Thyroid gland (tissue), 4 donors: ENCODE results near the gene PAXX. TPM values are rescaled to one million over a fixed set of nuclear protein-coding genes. Genes with fewer than 3 reads are reported as not detected.

Source experiments
- DNase-seq, 2 donors: peaks; one replicate each; pipeline ENCODE4 v3.0.0-alpha.2; 2019
- H3K27ac ChIP-seq, 3 donors: fragments of 200-600 bp; sonication (generic); 1 replicate in 2 of 3; 2 replicates in 1 of 3; pipeline ENCODE4 v1.5.1; 2016 to 2019; ENCODE audit warnings: mild to moderate bottlenecking in 1 of 3, moderate library complexity in 1 of 3
- H3K27me3 ChIP-seq: fragments of 200-600 bp; sonication (generic); one replicate; pipeline ENCODE4 v1.5.1; 2019
- H3K36me3 ChIP-seq, 2 donors: fragments of 200-600 bp; sonication (generic); one replicate each; pipeline ENCODE4 v1.5.1; 2016 to 2019
- H3K4me1 ChIP-seq, 2 donors: fragments of 200-600 bp; sonication (generic); one replicate each; pipeline ENCODE4 v1.5.1; 2017 to 2019
- H3K4me3 ChIP-seq, 3 donors: fragments of 200-600 bp; sonication (generic); replicated peaks in 1 of 3; 1 replicate in 2 of 3; 2 replicates in 1 of 3; pipeline ENCODE4 v1.5.1; 2016; ENCODE audit warnings: mild to moderate bottlenecking in 1 of 3
- H3K9me3 ChIP-seq: fragments of 200-600 bp; sonication (generic); one replicate; pipeline ENCODE4 v1.5.1; 2017
- POLR2A ChIP-seq, 2 donors: fragments of 450-650 bp; IDR thresholded peaks; one replicate each; pipeline ENCODE4 v1.6.1; 2017; ENCODE audit warnings: antibody characterized with exemption in 2 of 2, mild to moderate bottlenecking in 2 of 2, moderate library complexity in 1 of 2
- WGBS, 2 donors: methylation state at CpG; one replicate each; pipeline ENCODE4 v1.1.5; 2017; 5-methylcytosine and 5-hydroxymethylcytosine counted together
- intact Hi-C: fragments of 100-400 bp; cut with DNase I; formaldehyde crosslinking; loops from one replicate; pipeline ENCODE4 v1.15.1; 2023
- total RNA-seq, 4 donors: library from RNA; depleted of rRNA; stranded (reverse); fragments of >200 nt; gene quantifications; one replicate each; pipeline ENCODE4 v1.2.3, GENCODE V29; 2016
- TF ChIP-seq, protein P1 (sequence below), 6 experiments: fragments of 200-600 bp in 3 of 6; fragments of 450-650 bp in 3 of 6; sonication (generic) in 3 of 6; IDR thresholded peaks; one replicate each; pipeline ENCODE4 v1.5.1; 2016 to 2019; ENCODE audit warnings: antibody characterized with exemption in 6 of 6, mild to moderate bottlenecking in 2 of 6, inconsistent platforms in 1 of 6, moderate library complexity in 1 of 6

Gene PAXX
- total RNA-seq, 4 donors from 2014 or later = 29.8 to 109 (median 50.7) TPM

DNA sequence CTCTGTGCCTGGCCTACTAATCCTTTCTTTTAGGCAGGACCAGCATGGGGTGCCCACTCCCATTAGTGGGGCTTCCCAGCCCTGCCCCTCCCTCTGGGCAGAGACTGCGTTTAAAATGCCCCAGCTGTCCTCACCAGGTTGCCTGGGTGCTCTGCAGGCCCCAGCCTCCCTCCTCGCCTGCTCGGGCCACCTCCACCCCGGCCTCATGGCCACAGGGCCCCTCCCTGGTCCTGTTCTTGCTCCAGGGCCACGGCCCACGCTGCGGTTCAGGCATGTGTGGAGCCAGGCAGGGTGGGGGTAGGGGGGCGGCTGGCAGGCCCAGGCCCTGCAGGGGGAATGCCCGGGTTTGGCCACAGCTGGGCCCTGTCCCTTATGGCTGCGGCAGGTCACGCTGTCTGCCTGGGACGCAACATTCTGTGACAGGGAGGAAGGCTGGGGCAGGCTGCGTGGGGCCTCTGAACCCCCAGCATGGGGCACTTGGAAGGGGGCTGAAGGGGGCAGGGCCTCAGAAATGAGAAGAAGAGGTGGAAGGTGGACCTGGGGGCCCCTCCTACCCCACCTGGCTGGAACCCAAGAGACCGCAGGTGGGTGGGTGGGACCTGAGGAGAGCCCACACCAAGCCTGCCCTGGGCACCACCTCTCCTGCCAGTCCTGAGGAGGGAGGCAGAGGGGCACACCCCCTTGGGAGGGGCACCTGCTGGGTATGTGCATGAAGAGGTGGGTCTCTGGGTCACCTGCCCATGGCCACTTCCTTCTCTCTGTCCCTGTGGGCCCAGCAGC, 40.5 kb upstream of the PAXX start, which contains the start of gene LCN12:
TSS of gene LCN12 (plus strand) at position 733 of the 780 bp plus-strand sequence. CDS start 55 bp downstream, outside the sequence.
- 34 to 44% methylated on average over 5 to 14 of the region's 14 CpGs for WGBS, 2 donors
- Histone ChIP-seq H3K27ac (peak within 1 kb of the TSS; percentile 78 to 96 (median 95)), H3K9me3 (no peaks in the 10 kb centered on the region), H3K27me3 (no peaks in the 10 kb centered on the region), H3K36me3 (no peaks in the 10 kb centered on the region), H3K4me1 (peaks cover 52 to 66% of the 10 kb centered on the region in 2 donors), H3K4me3 (peak within 1 kb of the TSS in 1 of 3 donors; percentile 23)
- peak; percentile 89 to 94 for DNase-seq
- intact Hi-C loops = loop anchor here (5.0 kb wide), 1 partner anchor 46 kb away; the partner anchor contains the start of gene CLIC3
- peak in 1 of 2 donors; percentile 76 for TF ChIP-seq POLR2A (IDR thresholded peaks at IDR 0.05)
- TF ChIP-seq, protein P1, sequence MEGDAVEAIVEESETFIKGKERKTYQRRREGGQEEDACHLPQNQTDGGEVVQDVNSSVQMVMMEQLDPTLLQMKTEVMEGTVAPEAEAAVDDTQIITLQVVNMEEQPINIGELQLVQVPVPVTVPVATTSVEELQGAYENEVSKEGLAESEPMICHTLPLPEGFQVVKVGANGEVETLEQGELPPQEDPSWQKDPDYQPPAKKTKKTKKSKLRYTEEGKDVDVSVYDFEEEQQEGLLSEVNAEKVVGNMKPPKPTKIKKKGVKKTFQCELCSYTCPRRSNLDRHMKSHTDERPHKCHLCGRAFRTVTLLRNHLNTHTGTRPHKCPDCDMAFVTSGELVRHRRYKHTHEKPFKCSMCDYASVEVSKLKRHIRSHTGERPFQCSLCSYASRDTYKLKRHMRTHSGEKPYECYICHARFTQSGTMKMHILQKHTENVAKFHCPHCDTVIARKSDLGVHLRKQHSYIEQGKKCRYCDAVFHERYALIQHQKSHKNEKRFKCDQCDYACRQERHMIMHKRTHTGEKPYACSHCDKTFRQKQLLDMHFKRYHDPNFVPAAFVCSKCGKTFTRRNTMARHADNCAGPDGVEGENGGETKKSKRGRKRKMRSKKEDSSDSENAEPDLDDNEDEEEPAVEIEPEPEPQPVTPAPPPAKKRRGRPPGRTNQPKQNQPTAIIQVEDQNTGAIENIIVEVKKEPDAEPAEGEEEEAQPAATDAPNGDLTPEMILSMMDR (IDR thresholded peaks at IDR 0.05) = no peak

DNA sequence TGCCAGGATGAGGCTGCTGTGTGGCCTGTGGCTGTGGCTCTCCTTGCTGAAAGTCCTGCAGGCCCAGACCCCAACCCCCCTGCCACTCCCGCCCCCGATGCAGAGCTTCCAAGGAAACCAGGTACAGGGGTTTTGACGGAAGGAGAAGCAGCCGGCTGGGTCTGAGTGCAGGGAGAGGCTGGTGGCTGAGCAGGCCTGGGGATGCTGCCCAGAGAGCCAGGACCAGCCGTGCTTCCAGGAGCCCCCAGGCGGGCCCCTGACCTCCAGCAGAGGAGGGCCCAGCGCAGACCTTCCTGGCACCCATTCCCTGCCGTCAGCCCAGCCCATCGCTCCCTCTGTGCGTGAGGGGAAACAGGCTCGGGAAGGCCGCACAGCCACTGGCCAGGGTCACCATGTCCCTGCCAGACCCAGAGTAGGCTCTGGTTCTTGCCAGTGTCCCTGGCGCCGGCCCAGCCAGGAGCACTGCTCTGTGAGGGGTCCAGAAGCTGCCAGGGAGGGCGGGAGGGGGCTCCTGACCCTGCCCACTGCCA, 39.8 kb upstream of the PAXX start:
- intact Hi-C loops = loop anchor here (5.0 kb wide), 1 partner anchor 45 kb away; the partner anchor contains the start of gene CLIC3
- WGBS, 2 donors = 51% methylated on average over 6 of the region's 15 CpGs; no CpG with 5 or more reads in 1 of the 2 donors
- Histone ChIP-seq H3K36me3 (no peaks in the 10 kb centered on the region), H3K27me3 (no peaks in the 10 kb centered on the region), H3K4me3 (peak overlapping the region in 1 of 3 donors; percentile 23), H3K9me3 (no peaks in the 10 kb centered on the region), H3K4me1 (peaks cover 45 to 60% of the 10 kb centered on the region in 2 donors), H3K27ac (peak overlapping the region; percentile 78 to 96 (median 95))
- peak in 1 of 2 donors; percentile 77 for DNase-seq
- no peak for TF ChIP-seq POLR2A (IDR thresholded peaks at IDR 0.05)
- TF ChIP-seq, protein P1 (IDR thresholded peaks at IDR 0.05) = no peak

DNA sequence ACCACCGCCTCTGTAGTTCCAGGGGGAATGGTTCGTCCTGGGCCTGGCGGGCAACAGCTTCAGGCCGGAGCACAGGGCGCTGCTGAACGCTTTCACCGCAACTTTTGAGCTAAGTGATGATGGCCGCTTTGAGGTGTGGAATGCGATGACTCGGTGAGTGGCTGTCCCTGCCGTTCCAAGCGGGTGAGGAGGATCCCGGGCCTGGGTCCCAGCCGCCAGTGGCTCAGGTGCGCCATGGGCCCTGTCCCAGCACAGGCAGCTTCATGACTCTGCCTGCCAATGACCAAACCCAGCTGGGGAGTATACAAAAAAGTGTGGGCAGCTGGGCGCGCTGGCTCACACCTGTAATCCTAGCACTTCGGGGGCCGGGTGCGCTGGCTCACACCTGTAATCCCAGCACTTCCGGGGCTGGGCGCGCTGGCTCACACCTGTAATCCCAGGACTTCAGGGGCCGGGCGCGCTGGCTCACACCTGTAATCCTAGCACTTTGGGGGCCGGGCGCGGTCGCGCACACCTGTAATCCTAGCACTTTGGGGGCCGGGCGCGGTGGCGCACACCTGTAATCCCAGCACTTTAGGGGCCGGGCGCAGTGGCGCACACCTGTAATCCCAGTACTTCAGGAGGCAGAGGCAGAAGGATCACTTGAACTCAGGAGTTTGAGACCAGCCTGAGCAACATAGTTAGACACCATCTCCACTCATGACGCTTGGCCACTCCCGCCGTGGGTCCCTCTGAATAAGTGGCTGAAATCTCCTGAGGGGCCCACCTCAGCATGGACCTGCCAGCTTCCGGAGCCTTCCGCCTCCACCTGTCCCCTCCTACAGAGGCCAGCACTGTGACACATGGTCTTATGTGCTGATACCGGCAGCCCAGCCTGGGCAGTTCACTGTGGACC, 39.1 kb upstream of the PAXX start:
- TF ChIP-seq, protein P1 (IDR thresholded peaks at IDR 0.05) = no peak
- TF ChIP-seq POLR2A (IDR thresholded peaks at IDR 0.05) = no peak
- Histone ChIP-seq H3K36me3 (no peaks in the 10 kb centered on the region), H3K4me3 (peak overlapping the region in 1 of 3 donors; percentile 23), H3K4me1 (peaks cover 38 to 52% of the 10 kb centered on the region in 2 donors), H3K9me3 (no peaks in the 10 kb centered on the region), H3K27ac (peak overlapping the region; percentile 78 to 96 (median 95)), H3K27me3 (no peaks in the 10 kb centered on the region)
- intact Hi-C loops = loop anchor here (5.0 kb wide), 1 partner anchor 44 kb away; the partner anchor contains the start of gene CLIC3
- peak; percentile 56 to 58 for DNase-seq
- WGBS, 2 donors = 65 to 83% methylated on average over 17 to 40 of the region's 44 CpGs

DNA sequence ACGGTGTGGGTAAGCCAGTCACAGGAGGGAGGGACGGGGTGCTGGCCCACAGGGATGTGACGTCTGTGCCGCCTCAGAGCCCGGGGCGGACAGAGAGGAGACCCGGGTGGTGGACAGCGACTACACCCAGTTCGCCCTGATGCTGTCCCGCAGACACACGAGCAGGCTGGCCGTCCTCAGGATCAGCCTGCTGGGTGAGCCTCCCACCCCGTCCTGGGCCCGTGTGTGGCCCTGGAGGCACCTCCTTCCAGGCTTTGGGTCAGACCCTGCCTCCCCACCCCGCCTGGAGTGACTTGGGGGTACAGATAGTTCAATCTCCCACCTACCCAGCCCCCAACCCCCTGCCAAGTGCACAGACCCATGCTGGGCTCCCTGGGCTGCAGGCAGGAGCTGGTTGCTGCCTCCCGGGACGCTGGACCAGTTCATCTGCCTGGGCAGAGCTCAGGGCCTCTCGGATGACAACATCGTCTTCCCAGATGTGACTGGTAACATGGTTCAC, 38.4 kb upstream of the PAXX start:
- 77 to 91% methylated on average over 4 to 9 of the region's 19 CpGs for WGBS, 2 donors
- no peaks in the 10 kb centered on the region for H3K9me3 ChIP-seq
- intact Hi-C loops = loop anchor here (5.0 kb wide), 1 partner anchor 43 kb away; the partner anchor contains the start of gene CLIC3
- no peak overlapping the region for H3K27ac ChIP-seq
- H3K27me3 ChIP-seq = no peaks in the 10 kb centered on the region
- TF ChIP-seq, protein P1 (IDR thresholded peaks at IDR 0.05) = no peak
- no peak for TF ChIP-seq POLR2A (IDR thresholded peaks at IDR 0.05)
- no peak overlapping the region for H3K4me3 ChIP-seq
- no peak for DNase-seq
- H3K36me3 ChIP-seq = no peaks in the 10 kb centered on the region
- H3K4me1 ChIP-seq = peaks cover 36 to 45% of the 10 kb centered on the region in 2 donors
